ENCODE measurements around the gene PRSS16. TPM values are rescaled to one million over a fixed set of nuclear protein-coding genes. Genes with fewer than 3 reads are reported as not detected.
A peak's percentile ranks its signal among the peaks of the same experiment; 100 is the strongest.

Gene PRSS16
- total and polyA plus RNA-seq, 7 experiments from 2014 or later, result 0.40 to 2.0 (median 0.72) TPM; not detected in 1

DNA sequence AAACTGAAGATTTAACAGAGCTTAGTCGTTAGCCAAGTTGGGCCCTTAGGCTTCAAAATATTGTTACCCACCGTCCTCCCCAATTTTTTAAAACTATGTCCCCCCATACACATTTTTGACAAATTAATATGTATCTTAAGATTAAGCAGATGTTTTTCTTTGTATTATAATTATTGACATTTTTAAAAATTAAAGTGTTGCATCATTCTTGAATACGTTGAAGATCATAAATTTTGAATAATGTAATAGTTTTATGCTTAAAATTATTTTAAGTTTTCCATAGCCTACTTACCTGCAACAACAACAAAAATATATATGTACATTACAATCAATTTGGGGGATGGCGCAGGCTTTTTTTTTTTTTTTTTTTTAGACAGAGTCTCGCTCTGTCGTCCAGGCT lies 8.2 kb upstream of the PRSS16 start:
- Mint-ChIP-seq H3K36me3 (peaks cover 0 to 21% (median 3%) of the 10 kb centered on the region in 5 donors), H3K4me3 (no peak overlapping the region), H3K4me1 (peaks cover 3 to 30% (median 18%) of the 10 kb centered on the region in 7 donors), H3K27me3 (peaks cover 64 to 84% (median 82%) of the 10 kb centered on the region in 5 donors), H3K27ac (no peak overlapping the region), H3K9me3 (peaks cover 0 to 48% (median 20%) of the 10 kb centered on the region in 11 donors)
- Histone ChIP-seq H3K36me3 (ENCODE audit: control insufficient read depth in 2 of 3, insufficient read depth in 3 of 3, low read length in 3 of 3) (no peaks in the 10 kb centered on the region), H3K9me3 (ENCODE audit: control insufficient read depth in 2 of 3, low read length in 3 of 3) (peaks cover 0 to 15% (median 0%) of the 10 kb centered on the region in 3 experiments), H3K27me3 (ENCODE audit: control insufficient read depth in 2 of 2, insufficient read depth in 2 of 2, low read length in 2 of 2) (peaks cover 10 to 42% of the 10 kb centered on the region in 2 donors), H3K4me3 (ENCODE audit: low read length) (no peak overlapping the region), H3K4me1 (ENCODE audit: control insufficient read depth in 2 of 2, insufficient read depth in 2 of 2, low read length in 2 of 2) (peaks cover 0 to 6% of the 10 kb centered on the region in 2 donors), H3K27ac (ENCODE audit: low read depth, low read length) (no peak overlapping the region)
- ATAC-seq (no peak), DNase-seq (no peak)
- CTCF ChIA-PET, result no interaction called here
- POLR2A ChIA-PET, result interaction anchor here (0.6 kb wide), 1 partner anchor 53 kb away, joined by 5 read pairs; no protein-coding TSS in a partner anchor
- intact Hi-C loops (cut with micrococcal nuclease), result loop anchor here (5.0 to 10.0 kb wide), 3 partner anchors 43 to 428 kb away; no protein-coding TSS in a partner anchor

DNA sequence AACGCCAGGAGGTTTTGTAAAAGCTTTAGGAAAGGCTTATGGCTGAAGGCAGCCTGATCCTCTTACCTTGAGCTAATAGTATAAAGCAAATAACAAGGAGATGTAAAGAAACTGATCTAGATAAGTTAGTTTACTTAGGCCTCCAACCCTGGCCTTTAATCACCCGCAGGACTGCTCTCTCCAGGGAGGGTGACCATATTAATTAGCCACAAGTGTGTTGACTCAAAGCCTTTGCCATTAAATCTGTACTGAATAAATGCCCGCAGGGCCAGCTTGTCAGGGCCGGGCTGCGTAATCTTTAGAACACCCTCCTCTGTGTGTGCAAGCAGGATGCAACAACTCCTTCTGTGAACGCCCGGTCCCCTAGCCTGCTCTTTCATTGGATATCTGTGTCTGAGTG lies 6.1 kb upstream of the PRSS16 start:
- H3K36me3 Mint-ChIP-seq, result peaks cover 0 to 15% (median 0%) of the 10 kb centered on the region in 5 donors
- peaks cover 0 to 36% (median 20%) of the 10 kb centered on the region in 11 donors for H3K9me3 Mint-ChIP-seq
- no peak overlapping the region for H3K27ac ChIP-seq (ENCODE audit: low read depth, low read length)
- ChIA-PET CTCF (interaction anchor here (0.6 to 0.7 kb wide), 2 partner anchors 35 to 130 kb away, joined by 3 read pairs; no protein-coding TSS in a partner anchor), POLR2A (no interaction called here)
- peaks cover 0 to 23% (median 11%) of the 10 kb centered on the region in 7 donors for H3K4me1 Mint-ChIP-seq
- H3K27ac Mint-ChIP-seq, result no peak overlapping the region
- H3K4me3 ChIP-seq (ENCODE audit: low read length), result no peak overlapping the region
- intact Hi-C loops (cut with micrococcal nuclease), result no loop called here
- ATAC-seq (no peak), DNase-seq (no peak)
- no peak overlapping the region for H3K4me3 Mint-ChIP-seq
- peaks cover 0 to 6% of the 10 kb centered on the region in 2 donors for H3K4me1 ChIP-seq (ENCODE audit: control insufficient read depth in 2 of 2, insufficient read depth in 2 of 2, low read length in 2 of 2)
- H3K27me3 Mint-ChIP-seq, result peaks cover 51 to 70% (median 66%) of the 10 kb centered on the region in 5 donors
- peaks cover 0 to 11% (median 0%) of the 10 kb centered on the region in 3 experiments for H3K9me3 ChIP-seq (ENCODE audit: control insufficient read depth in 2 of 3, low read length in 3 of 3)
- H3K27me3 ChIP-seq (ENCODE audit: control insufficient read depth in 2 of 2, insufficient read depth in 2 of 2, low read length in 2 of 2), result peaks cover 10 to 43% of the 10 kb centered on the region in 2 donors
- H3K36me3 ChIP-seq (ENCODE audit: control insufficient read depth in 2 of 3, insufficient read depth in 3 of 3, low read length in 3 of 3), result no peaks in the 10 kb centered on the region

- peaks cover 0 to 11% (median 7%) of the 10 kb centered on the region in 7 donors for H3K4me1 Mint-ChIP-seq
- no peak overlapping the region for H3K4me3 Mint-ChIP-seq
- Histone ChIP-seq H3K27ac (ENCODE audit: low read depth, low read length) (no peak overlapping the region), H3K9me3 (ENCODE audit: control insufficient read depth in 2 of 3, low read length in 3 of 3) (peaks cover 0 to 6% (median 0%) of the 10 kb centered on the region in 3 experiments), H3K27me3 (ENCODE audit: control insufficient read depth in 2 of 2, insufficient read depth in 2 of 2, low read length in 2 of 2) (peaks cover 6 to 32% of the 10 kb centered on the region in 2 donors), H3K4me3 (ENCODE audit: low read length) (no peak overlapping the region), H3K4me1 (ENCODE audit: control insufficient read depth in 2 of 2, insufficient read depth in 2 of 2, low read length in 2 of 2) (peaks cover 0 to 6% of the 10 kb centered on the region in 2 donors), H3K36me3 (ENCODE audit: control insufficient read depth in 2 of 3, insufficient read depth in 3 of 3, low read length in 3 of 3) (no peaks in the 10 kb centered on the region)
- H3K27ac Mint-ChIP-seq, result no peak overlapping the region
- peaks cover 38 to 57% (median 53%) of the 10 kb centered on the region in 5 donors for H3K27me3 Mint-ChIP-seq
- H3K36me3 Mint-ChIP-seq, result peaks cover 0 to 10% (median 0%) of the 10 kb centered on the region in 5 donors
- ChIA-PET POLR2A (no interaction called here), CTCF (no interaction called here)
- intact Hi-C loops (cut with micrococcal nuclease), result no loop called here
- DNase-seq (no peak), ATAC-seq (no peak)
- H3K9me3 Mint-ChIP-seq, result peaks cover 0 to 23% (median 9%) of the 10 kb centered on the region in 11 donors
Observed at GRCh38 chr6:27242589-27243265, 4.8 kb upstream of the PRSS16 start.

- H3K4me1 Mint-ChIP-seq, result peaks cover 4 to 12% (median 7%) of the 10 kb centered on the region in 7 donors
Observed at GRCh38 chr6:27248783-27249182, 1.3 kb downstream of the PRSS16 start.

DNA sequence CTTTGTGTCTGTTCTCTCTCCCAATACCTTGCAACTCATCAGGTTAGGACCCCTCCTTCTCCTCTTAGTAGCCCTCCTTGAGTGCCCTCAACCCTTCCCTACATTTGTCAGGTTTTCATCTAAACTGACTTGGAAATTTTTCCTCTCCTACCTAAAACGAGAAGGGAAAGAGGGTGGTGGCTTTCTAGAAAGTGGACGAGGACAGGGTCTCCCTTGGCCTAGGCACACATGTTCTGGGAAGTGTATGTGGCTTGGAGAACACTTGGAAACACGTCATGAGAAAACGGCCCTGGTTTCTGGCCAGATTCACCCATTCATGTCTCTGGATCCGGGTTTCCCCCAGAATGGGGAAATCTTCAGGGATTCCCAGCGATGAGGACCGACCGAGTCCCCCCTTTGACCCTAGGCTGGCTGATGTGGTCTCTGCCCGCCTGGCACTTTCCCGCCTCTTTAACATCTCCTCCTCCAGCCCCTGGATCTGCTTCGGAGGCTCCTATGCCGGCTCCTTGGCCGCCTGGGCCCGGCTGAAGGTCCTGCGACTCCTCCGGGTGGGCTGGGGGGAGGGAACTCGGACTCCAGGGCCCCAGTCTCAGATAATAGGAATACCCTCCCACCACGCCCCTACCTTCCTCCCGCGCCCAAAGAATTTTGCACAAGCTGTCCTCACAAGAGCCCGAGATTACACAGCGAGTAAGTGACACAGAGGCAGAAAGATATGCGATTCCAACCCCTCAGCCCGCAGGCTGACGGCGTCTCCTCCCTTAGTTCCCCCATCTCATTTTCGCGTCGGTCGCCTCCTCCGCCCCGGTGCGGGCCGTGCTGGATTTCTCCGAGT lies 3.0 kb downstream of the PRSS16 start:
- Histone ChIP-seq H3K4me3 (ENCODE audit: low read length) (peak overlapping the region; percentile 56), H3K27me3 (ENCODE audit: control insufficient read depth in 2 of 2, insufficient read depth in 2 of 2, low read length in 2 of 2) (peaks cover 0 to 6% of the 10 kb centered on the region in 2 donors), H3K9me3 (ENCODE audit: control insufficient read depth in 2 of 3, low read length in 3 of 3) (no peaks in the 10 kb centered on the region), H3K27ac (ENCODE audit: low read depth, low read length) (no peak overlapping the region), H3K36me3 (ENCODE audit: control insufficient read depth in 2 of 3, insufficient read depth in 3 of 3, low read length in 3 of 3) (no peaks in the 10 kb centered on the region), H3K4me1 (ENCODE audit: control insufficient read depth in 2 of 2, insufficient read depth in 2 of 2, low read length in 2 of 2) (peaks cover 4 to 8% of the 10 kb centered on the region in 2 donors)
- Mint-ChIP-seq H3K4me3 (peak overlapping the region; percentile 76 to 91 (median 86)), H3K27me3 (peaks cover 40 to 56% (median 52%) of the 10 kb centered on the region in 5 donors), H3K36me3 (peaks cover 0 to 4% (median 0%) of the 10 kb centered on the region in 5 donors), H3K4me1 (peaks cover 4 to 12% (median 7%) of the 10 kb centered on the region in 7 donors), H3K27ac (no peak overlapping the region), H3K9me3 (peaks cover 0 to 4% (median 0%) of the 10 kb centered on the region in 11 donors)
- CTCF ChIA-PET, result no interaction called here
- peak in 1 of 9 donors; percentile 29 for DNase-seq
- ATAC-seq, result no peak
- POLR2A ChIA-PET, result no interaction called here
- intact Hi-C loops (cut with micrococcal nuclease), result loop anchor here in 1 of 2 donors (1.0 kb wide), 1 partner anchor 222 kb away; no protein-coding TSS in a partner anchor

More at GRCh38 chr6:27248783-27249182, 1.3 kb downstream of the PRSS16 start:
- DNase-seq (no peak), ATAC-seq (no peak)
- Histone ChIP-seq H3K9me3 (ENCODE audit: control insufficient read depth in 2 of 3, low read length in 3 of 3) (no peaks in the 10 kb centered on the region), H3K27me3 (ENCODE audit: control insufficient read depth in 2 of 2, insufficient read depth in 2 of 2, low read length in 2 of 2) (peaks cover 0 to 9% of the 10 kb centered on the region in 2 donors), H3K27ac (ENCODE audit: low read depth, low read length) (no peak overlapping the region), H3K4me3 (ENCODE audit: low read length) (no peak overlapping the region), H3K4me1 (ENCODE audit: control insufficient read depth in 2 of 2, insufficient read depth in 2 of 2, low read length in 2 of 2) (peaks cover 4 to 8% of the 10 kb centered on the region in 2 donors), H3K36me3 (ENCODE audit: control insufficient read depth in 2 of 3, insufficient read depth in 3 of 3, low read length in 3 of 3) (no peaks in the 10 kb centered on the region)
- CTCF ChIA-PET, result no interaction called here
- H3K36me3 Mint-ChIP-seq, result peaks cover 0 to 4% (median 0%) of the 10 kb centered on the region in 5 donors
- no peak overlapping the region for H3K4me3 Mint-ChIP-seq
- POLR2A ChIA-PET, result no interaction called here
- intact Hi-C loops (cut with micrococcal nuclease), result no loop called here
- peaks cover 27 to 43% (median 43%) of the 10 kb centered on the region in 5 donors for H3K27me3 Mint-ChIP-seq
- H3K9me3 Mint-ChIP-seq, result peaks cover 0 to 4% (median 0%) of the 10 kb centered on the region in 11 donors
- H3K27ac Mint-ChIP-seq, result no peak overlapping the region

DNA sequence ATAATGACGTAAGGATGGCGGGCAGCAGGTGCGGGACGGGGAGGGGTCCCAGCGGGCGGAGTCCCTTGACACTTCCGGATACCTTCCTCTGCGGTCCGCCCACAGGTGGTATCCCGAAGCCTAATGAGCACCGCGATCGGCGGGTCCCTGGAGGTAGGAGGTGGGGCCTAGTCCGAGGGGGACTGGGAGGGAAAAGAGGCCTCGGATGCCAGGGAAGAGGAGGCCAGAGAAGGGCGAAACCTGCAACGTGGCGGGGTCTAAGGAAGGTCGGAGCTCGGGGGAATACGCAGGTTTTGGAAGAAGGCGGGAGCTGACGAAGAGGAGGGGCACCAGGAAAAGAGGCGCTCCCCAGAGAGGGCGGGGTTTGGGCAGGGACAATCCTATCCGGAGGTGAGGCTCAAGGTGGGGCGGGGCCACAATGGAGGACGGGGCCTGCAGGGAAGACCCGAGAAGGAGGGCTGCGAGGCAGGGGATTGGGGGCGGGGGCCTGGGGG lies 3.7 kb downstream of the PRSS16 start:
- H3K27me3 ChIP-seq (ENCODE audit: control insufficient read depth in 2 of 2, insufficient read depth in 2 of 2, low read length in 2 of 2), result peaks cover 0 to 4% of the 10 kb centered on the region in 2 donors
- Mint-ChIP-seq H3K4me3 (peak overlapping the region; percentile 76 to 91 (median 86)), H3K4me1 (peaks cover 4 to 12% (median 7%) of the 10 kb centered on the region in 7 donors), H3K27me3 (peaks cover 46 to 63% (median 59%) of the 10 kb centered on the region in 5 donors), H3K27ac (peak overlapping the region in 1 of 9 donors; percentile 74), H3K36me3 (peaks cover 0 to 4% (median 0%) of the 10 kb centered on the region in 5 donors), H3K9me3 (peaks cover 0 to 4% (median 0%) of the 10 kb centered on the region in 11 donors)
- intact Hi-C loops (cut with micrococcal nuclease), result loop anchor here in 1 of 2 donors (1.0 kb wide), 1 partner anchor 221 kb away; no protein-coding TSS in a partner anchor
- peaks cover 4 to 8% of the 10 kb centered on the region in 2 donors for H3K4me1 ChIP-seq (ENCODE audit: control insufficient read depth in 2 of 2, insufficient read depth in 2 of 2, low read length in 2 of 2)
- peak overlapping the region; percentile 56 for H3K4me3 ChIP-seq (ENCODE audit: low read length)
- no peak overlapping the region for H3K27ac ChIP-seq (ENCODE audit: low read depth, low read length)
- CTCF ChIA-PET, result no interaction called here
- ATAC-seq (peak; percentile 64), DNase-seq (peak in 8 of 9 donors; percentile 9 to 60 (median 28))
- POLR2A ChIA-PET, result no interaction called here
- no peaks in the 10 kb centered on the region for H3K9me3 ChIP-seq (ENCODE audit: control insufficient read depth in 2 of 3, low read length in 3 of 3)
- H3K36me3 ChIP-seq (ENCODE audit: control insufficient read depth in 2 of 3, insufficient read depth in 3 of 3, low read length in 3 of 3), result no peaks in the 10 kb centered on the region
